HepG2 (cell line): ENCODE results near the gene TMEM9. TPM values are rescaled to one million over a fixed set of nuclear protein-coding genes. Genes with fewer than 3 reads are reported as not detected.

Experiments
- ATAC-seq: fragments of 200-7000 bp; cut with Tn5 transposase; 3 replicates; pipeline ENCODE4 v1.9.1; 2020; ENCODE audit warnings: mild to moderate bottlenecking, moderate library complexity
- BruUV-seq: library from RNA; stranded (reverse); fragments of 400-500 nt; replicated peaks from 2 replicates; lab custom pipeline; 2021; lab: Mats Ljungman, UMichigan
- CTCF ChIA-PET: fragments of 300-600 bp; formaldehyde crosslinking; extraction: SDS; loops from one replicate; lab custom pipeline; 2021; ENCODE audit warnings: low total read pairs, inconsistent platforms, low intra/inter-chr PET ratio; lab: Yijun Ruan, JAX
- POLR2A ChIA-PET: fragments of 350-600 bp; sonication (Branson Sonifier 250); formaldehyde crosslinking; loops from one replicate; lab custom pipeline; 2020; ENCODE audit warnings: antibody characterized with exemption, inconsistent platforms; lab: Yijun Ruan, JAX
- DNase-seq: peaks from one replicate; pipeline ENCODE4 v3.0.0-alpha.2; 2015; ENCODE audit warnings: low spot score
- FAIRE-seq: peaks from 3 replicates; lab custom pipeline; 2011; peaks lifted over from hg19 to GRCh38; lab: Jason Lieb, UNC
- H2AFZ ChIP-seq: one replicate; pipeline ENCODE4 v1.6.1; 2011; ENCODE audit warnings: low read length, inconsistent platforms
- H3K27ac ChIP-seq: fragments of 300-600 bp; 3 replicates; pipeline ENCODE4 v1.8.0; 2011; ENCODE audit warnings: mixed run types, mild to moderate bottlenecking, mixed read lengths, low read length, inconsistent platforms; ENCODE audit not compliant: insufficient read depth; ENCODE audit errors: extremely low read length
- H3K27me3 ChIP-seq, 2 experiments: fragments of 200-600 bp in 1 of 2; 2 replicates in 1 of 2; 3 replicates in 1 of 2; pipeline versions ENCODE4 v1.6.0 to v1.8.0; 2011; ENCODE audit warnings: low read length in 2 of 2, mild to moderate bottlenecking in 2 of 2, moderate library complexity in 2 of 2, inconsistent platforms in 1 of 2; ENCODE audit not compliant: insufficient read depth in 2 of 2, control insufficient read depth in 1 of 2
- H3K36me3 ChIP-seq, 2 experiments: fragments of 200-600 bp in 1 of 2; replicated peaks in 1 of 2; 2 replicates in 1 of 2; 3 replicates in 1 of 2; pipeline versions ENCODE4 v1.5.1 to v1.8.0; 2011; ENCODE audit warnings: low read length in 2 of 2, inconsistent platforms in 1 of 2; ENCODE audit not compliant: insufficient read depth in 2 of 2, control insufficient read depth in 1 of 2
- H3K4me1 ChIP-seq: 2 replicates; pipeline ENCODE4 v1.5.1; 2012; ENCODE audit warnings: low read length, inconsistent platforms; ENCODE audit not compliant: insufficient read depth
- H3K4me2 ChIP-seq: 2 replicates; pipeline ENCODE4 v1.6.0; 2011; ENCODE audit warnings: low read depth, low read length, inconsistent platforms
- H3K4me3 ChIP-seq, 3 experiments: fragments of 200-600 bp in 1 of 3; sonication (generic), shearing (Covaris generic) in 1 of 3; replicated peaks in 1 of 3; 2 replicates each; pipeline ENCODE4 v1.5.1; 2011 to 2016; ENCODE audit warnings: low read length in 3 of 3, inconsistent platforms in 2 of 3, low read depth in 2 of 3, mild to moderate bottlenecking in 2 of 3, control low read depth in 1 of 3, mixed read lengths in 1 of 3; ENCODE audit not compliant: insufficient read depth in 1 of 3
- H3K79me2 ChIP-seq: one replicate; pipeline ENCODE4 v1.6.1; 2011; ENCODE audit warnings: low read length, inconsistent platforms; ENCODE audit not compliant: insufficient read depth
- H3K9ac ChIP-seq: 2 replicates; pipeline ENCODE4 v1.6.0; 2011; ENCODE audit warnings: mild to moderate bottlenecking, low read depth, low read length, inconsistent platforms; ENCODE audit not compliant: insufficient read depth
- H3K9me3 ChIP-seq: 2 replicates; pipeline ENCODE4 v1.5.1; 2012; ENCODE audit warnings: mild to moderate bottlenecking, low read length
- H4K20me1 ChIP-seq: 2 replicates; pipeline ENCODE4 v1.6.0; 2011; ENCODE audit warnings: inconsistent platforms, mild to moderate bottlenecking, low read length, moderate library complexity; ENCODE audit not compliant: insufficient read depth
- BRCA1 ChIP-seq: sonication (generic); formaldehyde crosslinking; IDR thresholded peaks from 2 replicates; pipeline ENCODE4 v1.4.0; 2020; ENCODE audit warnings: missing genetic modification reagents
- CC2D1A ChIP-seq: sonication (generic); formaldehyde crosslinking; IDR thresholded peaks from 2 replicates; pipeline ENCODE4 v1.8.1; 2023; ENCODE audit warnings: mild to moderate bottlenecking, missing genetic modification reagents
- CREM ChIP-seq, 2 experiments: sonication (generic) in 1 of 2; formaldehyde crosslinking in 1 of 2; IDR thresholded peaks; 2 replicates each; pipeline versions ENCODE4 v1.4.0 to v1.6.1; 2016 to 2020; ENCODE audit warnings: antibody characterized with exemption in 1 of 2, mild to moderate bottlenecking in 1 of 2, missing genetic modification reagents in 1 of 2
- HHEX ChIP-seq: IDR thresholded peaks from 2 replicates; pipeline ENCODE4 v1.6.1; 2016; ENCODE audit warnings: control low read depth
- MED1 ChIP-seq: sonication (generic); formaldehyde crosslinking; IDR thresholded peaks from 2 replicates; pipeline ENCODE4 v1.4.0; 2020; ENCODE audit warnings: missing genetic modification reagents
- POLR2AphosphoS2 ChIP-seq: IDR thresholded peaks from 2 replicates; pipeline ENCODE4 v1.6.1; 2011; ENCODE audit warnings: low read depth, low read length, improper control_type of control experiment
- RBM39 ChIP-seq: fragments of 200-400 bp; formaldehyde crosslinking; IDR thresholded peaks from one replicate; pipeline ENCODE4 v1.6.1; 2018; ENCODE audit warnings: antibody characterized with exemption, mild to moderate bottlenecking, low read depth, low read length; ENCODE audit not compliant: poor library complexity, severe bottlenecking
- RFXANK ChIP-seq: IDR thresholded peaks from 2 replicates; pipeline ENCODE4 v1.6.1; 2016
- SATB2 ChIP-seq: sonication (generic); formaldehyde crosslinking; IDR thresholded peaks from 2 replicates; pipeline ENCODE4 v1.5.0; 2020; ENCODE audit warnings: missing genetic modification reagents
- SMC3 ChIP-seq: IDR thresholded peaks from 2 replicates; pipeline ENCODE4 v1.6.1; 2011; ENCODE audit warnings: low read length, improper control_type of control experiment
- SP5 ChIP-seq: IDR thresholded peaks from 2 replicates; pipeline ENCODE4 v1.6.1; 2016; ENCODE audit warnings: low read depth, borderline replicate concordance
- TCF7L2 ChIP-seq: IDR thresholded peaks from 2 replicates; pipeline ENCODE4 v1.6.1; 2011; ENCODE audit warnings: mild to moderate bottlenecking, low read depth, low read length, moderate library complexity
- TSC22D2 ChIP-seq: sonication (generic); formaldehyde crosslinking; IDR thresholded peaks from 2 replicates; pipeline ENCODE4 v1.5.1; 2020; ENCODE audit warnings: missing genetic modification reagents, mild to moderate bottlenecking, borderline replicate concordance
- ZNF180 ChIP-seq: sonication (generic); formaldehyde crosslinking; IDR thresholded peaks from 2 replicates; pipeline ENCODE4 v1.4.0; 2020; ENCODE audit warnings: low read depth, missing genetic modification reagents, borderline replicate concordance
- ZNF234 ChIP-seq: sonication (generic); formaldehyde crosslinking; conservative IDR thresholded peaks from 2 replicates; pipeline ENCODE4 v1.5.1; 2020; ENCODE audit warnings: mild to moderate bottlenecking, missing genetic modification reagents
- ZNF3 ChIP-seq: IDR thresholded peaks from 2 replicates; pipeline ENCODE4 v1.7.0; 2017; ENCODE audit warnings: inconsistent platforms
- ZNF543 ChIP-seq: sonication (generic); formaldehyde crosslinking; IDR thresholded peaks from 2 replicates; pipeline ENCODE4 v1.4.0; 2020; ENCODE audit warnings: mild to moderate bottlenecking, missing genetic modification reagents
- ZNF747 ChIP-seq: sonication (generic); formaldehyde crosslinking; IDR thresholded peaks from 2 replicates; pipeline ENCODE4 v1.8.1; 2023; ENCODE audit warnings: missing genetic modification reagents, mild to moderate bottlenecking, borderline replicate concordance
- whole genome bisulfite sequencing: methylation state at CpG from one replicate; pipeline ENCODE4 v1.1.6; 2017; ENCODE audit warnings: low lambda C conversion rate; 5-methylcytosine and 5-hydroxymethylcytosine counted together
- in situ Hi-C: cut with HindIII; loops from 2 replicates; pipeline ENCODE4 v1.10.0; 2017; ENCODE audit warnings: low pct_unique_long_range_greater_than_20kb; ENCODE audit not compliant: extremely low pct_ligation_motif_present
- intact Hi-C: fragments of 100-400 bp; cut with micrococcal nuclease; formaldehyde crosslinking; loops from one replicate; pipeline ENCODE4 v1.10.0; 2022; ENCODE audit not compliant: unreplicated experiment
- polyA plus RNA-seq, 8 experiments: library from polyadenylated mRNA; depleted of rRNA in 3 of 8; stranded (reverse) in 7 of 8; unstranded in 1 of 8; fragments of >200 nt; fragmentation: Illumina TruSeq in 4 of 8; extraction: Trizol in 4 of 8; gene quantifications; 2 replicates each; pipeline versions ENCODE4 v1.2.1 to v1.2.3, GENCODE V29; 2011 to 2016; ENCODE audit warnings: low read depth in 4 of 8, missing spikeins in 1 of 8, mixed read lengths in 1 of 8; ENCODE audit not compliant: insufficient read depth in 1 of 8
- total RNA-seq, 5 experiments: library from RNA; depleted of rRNA; stranded (reverse); fragments of >200 nt; fragmentation: Illumina TruSeq; extraction: Trizol; gene quantifications; 2 replicates each; pipeline ENCODE4 v1.2.3, GENCODE V29; 2016; ENCODE audit warnings: low read depth in 1 of 5
- TF ChIP-seq, protein P1 (sequence below): sonication (generic); formaldehyde crosslinking; IDR thresholded peaks from 2 replicates; pipeline ENCODE4 v1.9.0; 2021; ENCODE audit warnings: missing genetic modification reagents, borderline replicate concordance

TMEM9 gene
- total and polyA plus RNA-seq, 2 of the 13 experiments (the other 11 are each of a cell fraction or from before 2014, with no cell fraction given), result 60.9 to 102 TPM

DNA sequence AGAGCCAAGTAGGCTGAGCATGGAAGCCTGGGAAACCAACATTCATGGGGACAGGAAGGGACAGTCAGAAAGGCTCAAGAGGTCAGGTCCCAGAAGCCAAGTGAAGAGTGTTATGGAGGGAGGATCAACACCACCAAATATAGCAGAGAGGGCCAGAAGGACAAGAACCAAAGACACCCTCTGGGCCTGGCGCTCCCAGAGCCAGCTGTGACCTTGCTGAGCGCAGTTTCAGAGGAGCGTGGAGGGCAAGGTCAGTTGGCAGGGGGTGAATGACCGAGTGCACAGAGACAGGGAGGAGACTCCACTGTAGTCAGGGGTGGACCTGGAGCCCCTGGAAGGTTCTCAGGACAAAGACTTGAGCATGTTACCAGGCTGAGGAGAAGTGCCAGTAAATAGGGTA is 22.9 kb downstream of the TMEM9 start:
- H3K9ac ChIP-seq, result no peak overlapping the region
- intact Hi-C loops, result no loop called here
- CTCF ChIA-PET, result no interaction called here
- H3K9me3 ChIP-seq, result no peaks in the 10 kb centered on the region
- in situ Hi-C loops, result no loop called here
- H3K79me2 ChIP-seq, result no peaks in the 10 kb centered on the region
- POLR2A ChIA-PET, result no interaction called here
- peaks cover 2 to 16% of the 10 kb centered on the region in 2 experiments for H3K36me3 ChIP-seq
- 77% methylated on average over 4 of the region's 4 CpGs for WGBS
- no peak overlapping the region for H2AFZ ChIP-seq
- H3K4me2 ChIP-seq, result no peak overlapping the region
- no peak overlapping the region for H3K4me3 ChIP-seq
- no TSS peak for BruUV-seq
- H4K20me1 ChIP-seq, result no peaks in the 10 kb centered on the region
- TF ChIP-seq ZNF234 (CRISPR knock-in tag), result no peak
- no peak for TF ChIP-seq SP5 (CRISPR knock-in tag)
- TF ChIP-seq CREM (IDR thresholded peaks at IDR 0.05), result no peak
- TF ChIP-seq CREM (CRISPR knock-in tag; IDR thresholded peaks at IDR 0.05), result no peak
- TF ChIP-seq, protein P1, sequence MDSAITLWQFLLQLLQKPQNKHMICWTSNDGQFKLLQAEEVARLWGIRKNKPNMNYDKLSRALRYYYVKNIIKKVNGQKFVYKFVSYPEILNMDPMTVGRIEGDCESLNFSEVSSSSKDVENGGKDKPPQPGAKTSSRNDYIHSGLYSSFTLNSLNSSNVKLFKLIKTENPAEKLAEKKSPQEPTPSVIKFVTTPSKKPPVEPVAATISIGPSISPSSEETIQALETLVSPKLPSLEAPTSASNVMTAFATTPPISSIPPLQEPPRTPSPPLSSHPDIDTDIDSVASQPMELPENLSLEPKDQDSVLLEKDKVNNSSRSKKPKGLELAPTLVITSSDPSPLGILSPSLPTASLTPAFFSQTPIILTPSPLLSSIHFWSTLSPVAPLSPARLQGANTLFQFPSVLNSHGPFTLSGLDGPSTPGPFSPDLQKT (CRISPR knock-in tag), result no peak
- TF ChIP-seq ZNF747 (CRISPR knock-in tag), result no peak
- no peak for TF ChIP-seq MED1
- no peak for TF ChIP-seq BRCA1 (CRISPR knock-in tag)
- TF ChIP-seq TSC22D2, result no peak
- no peak for TF ChIP-seq ZNF543 (CRISPR knock-in tag)
- no peak for TF ChIP-seq RBM39
- TF ChIP-seq ZNF3 (CRISPR knock-in tag), result no peak
- no peak for TF ChIP-seq TCF7L2
- TF ChIP-seq POLR2AphosphoS2, result no peak
- no peak for TF ChIP-seq CC2D1A (CRISPR knock-in tag)
- TF ChIP-seq HHEX (CRISPR knock-in tag), result no peak
- no peak for TF ChIP-seq ZNF180 (CRISPR knock-in tag)
- no peak for TF ChIP-seq SATB2
- no peak for TF ChIP-seq RFXANK (CRISPR knock-in tag)
- no peak for TF ChIP-seq SMC3
- TF ChIP-seq, all 625 proteins: peak for 0
- DNase-seq (no peak), FAIRE-seq (no peak), ATAC-seq (no peak)
- peaks cover 4 to 10% of the 10 kb centered on the region in 2 experiments; a peak in 3 of 5 replicates for H3K27me3 ChIP-seq
- H3K27ac ChIP-seq, result no peak overlapping the region
- H3K4me1 ChIP-seq, result peaks cover 10% of the 10 kb centered on the region
